ENCODE data around the gene HLA-DOB. TPM values are rescaled to one million over a fixed set of nuclear protein-coding genes. Genes with fewer than 3 reads are reported as not detected.

Gene HLA-DOB
- total and polyA plus RNA-seq, 2 of the 13 experiments (the other 11 are each of a cell fraction or from before 2014, with no cell fraction given), result not detected

DNA sequence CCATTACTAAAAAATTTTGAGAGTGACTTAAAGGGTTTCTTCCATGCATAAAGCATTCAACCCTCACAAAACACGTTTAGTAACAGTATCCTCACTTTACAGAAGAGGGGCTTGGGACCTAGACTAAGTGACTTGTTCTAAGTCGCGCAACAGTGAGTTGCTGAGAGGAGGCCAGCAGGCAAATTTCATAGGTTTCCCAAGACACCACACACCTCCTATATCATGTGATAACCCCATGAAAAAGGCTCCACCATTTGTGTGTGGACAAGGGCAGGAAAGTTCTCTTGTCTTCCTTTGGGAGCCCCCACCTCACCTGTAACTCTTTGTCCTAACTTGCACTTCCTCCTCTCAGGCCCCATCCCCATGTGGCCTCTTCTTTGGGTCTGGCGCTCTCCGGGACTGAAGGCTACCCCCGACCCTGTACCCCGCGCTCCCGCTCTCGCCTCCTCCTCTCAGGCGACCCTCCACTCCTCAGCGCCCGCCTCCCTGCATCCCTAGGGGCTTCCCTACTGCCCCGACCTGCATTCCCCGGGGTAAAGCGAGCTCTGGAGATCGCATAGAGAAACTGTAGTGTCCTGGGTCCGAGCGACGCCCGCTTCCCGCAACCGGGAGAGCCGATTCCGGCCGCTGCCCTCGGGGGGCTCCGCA, 26.7 kb upstream of the HLA-DOB start (continued):
- TF ChIP-seq, protein P1, sequence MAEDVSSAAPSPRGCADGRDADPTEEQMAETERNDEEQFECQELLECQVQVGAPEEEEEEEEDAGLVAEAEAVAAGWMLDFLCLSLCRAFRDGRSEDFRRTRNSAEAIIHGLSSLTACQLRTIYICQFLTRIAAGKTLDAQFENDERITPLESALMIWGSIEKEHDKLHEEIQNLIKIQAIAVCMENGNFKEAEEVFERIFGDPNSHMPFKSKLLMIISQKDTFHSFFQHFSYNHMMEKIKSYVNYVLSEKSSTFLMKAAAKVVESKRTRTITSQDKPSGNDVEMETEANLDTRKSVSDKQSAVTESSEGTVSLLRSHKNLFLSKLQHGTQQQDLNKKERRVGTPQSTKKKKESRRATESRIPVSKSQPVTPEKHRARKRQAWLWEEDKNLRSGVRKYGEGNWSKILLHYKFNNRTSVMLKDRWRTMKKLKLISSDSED (CRISPR knock-in tag; IDR thresholded peaks at IDR 0.05), result no peak
- TF ChIP-seq GATAD1 (CRISPR knock-in tag; IDR thresholded peaks at IDR 0.05), result no peak
- no peak for TF ChIP-seq ZNF451 (CRISPR knock-in tag; IDR thresholded peaks at IDR 0.05)
- 0 out of 2 replicates have a peak, but pooled peaks have one; percentile 37 for TF ChIP-seq ZFP41 (CRISPR knock-in tag; IDR thresholded peaks at IDR 0.05; ENCODE audit: borderline replicate concordance)
- no peak for TF ChIP-seq RBM39 (IDR thresholded peaks at IDR 0.05; ENCODE audit: low read depth, low read length, poor library complexity, severe bottlenecking)
- no peak for TF ChIP-seq KLF6 (CRISPR knock-in tag; IDR thresholded peaks at IDR 0.05)
- TF ChIP-seq, protein P2, sequence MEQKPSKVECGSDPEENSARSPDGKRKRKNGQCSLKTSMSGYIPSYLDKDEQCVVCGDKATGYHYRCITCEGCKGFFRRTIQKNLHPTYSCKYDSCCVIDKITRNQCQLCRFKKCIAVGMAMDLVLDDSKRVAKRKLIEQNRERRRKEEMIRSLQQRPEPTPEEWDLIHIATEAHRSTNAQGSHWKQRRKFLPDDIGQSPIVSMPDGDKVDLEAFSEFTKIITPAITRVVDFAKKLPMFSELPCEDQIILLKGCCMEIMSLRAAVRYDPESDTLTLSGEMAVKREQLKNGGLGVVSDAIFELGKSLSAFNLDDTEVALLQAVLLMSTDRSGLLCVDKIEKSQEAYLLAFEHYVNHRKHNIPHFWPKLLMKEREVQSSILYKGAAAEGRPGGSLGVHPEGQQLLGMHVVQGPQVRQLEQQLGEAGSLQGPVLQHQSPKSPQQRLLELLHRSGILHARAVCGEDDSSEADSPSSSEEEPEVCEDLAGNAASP (CRISPR knock-in tag; IDR thresholded peaks at IDR 0.05; ENCODE audit: borderline replicate concordance), result 0 out of 2 replicates have a peak, but pooled peaks have one; percentile 8
- TF ChIP-seq, protein P3, sequence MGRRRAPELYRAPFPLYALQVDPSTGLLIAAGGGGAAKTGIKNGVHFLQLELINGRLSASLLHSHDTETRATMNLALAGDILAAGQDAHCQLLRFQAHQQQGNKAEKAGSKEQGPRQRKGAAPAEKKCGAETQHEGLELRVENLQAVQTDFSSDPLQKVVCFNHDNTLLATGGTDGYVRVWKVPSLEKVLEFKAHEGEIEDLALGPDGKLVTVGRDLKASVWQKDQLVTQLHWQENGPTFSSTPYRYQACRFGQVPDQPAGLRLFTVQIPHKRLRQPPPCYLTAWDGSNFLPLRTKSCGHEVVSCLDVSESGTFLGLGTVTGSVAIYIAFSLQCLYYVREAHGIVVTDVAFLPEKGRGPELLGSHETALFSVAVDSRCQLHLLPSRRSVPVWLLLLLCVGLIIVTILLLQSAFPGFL (CRISPR knock-in tag; IDR thresholded peaks at IDR 0.05), result peak; percentile 14; the same call in 1 of the 2 replicates
- TF ChIP-seq, protein P4, sequence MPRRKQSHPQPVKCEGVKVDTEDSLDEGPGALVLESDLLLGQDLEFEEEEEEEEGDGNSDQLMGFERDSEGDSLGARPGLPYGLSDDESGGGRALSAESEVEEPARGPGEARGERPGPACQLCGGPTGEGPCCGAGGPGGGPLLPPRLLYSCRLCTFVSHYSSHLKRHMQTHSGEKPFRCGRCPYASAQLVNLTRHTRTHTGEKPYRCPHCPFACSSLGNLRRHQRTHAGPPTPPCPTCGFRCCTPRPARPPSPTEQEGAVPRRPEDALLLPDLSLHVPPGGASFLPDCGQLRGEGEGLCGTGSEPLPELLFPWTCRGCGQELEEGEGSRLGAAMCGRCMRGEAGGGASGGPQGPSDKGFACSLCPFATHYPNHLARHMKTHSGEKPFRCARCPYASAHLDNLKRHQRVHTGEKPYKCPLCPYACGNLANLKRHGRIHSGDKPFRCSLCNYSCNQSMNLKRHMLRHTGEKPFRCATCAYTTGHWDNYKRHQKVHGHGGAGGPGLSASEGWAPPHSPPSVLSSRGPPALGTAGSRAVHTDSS (CRISPR knock-in tag; conservative IDR thresholded peaks at IDR 0.05), result no peak
- no peak for TF ChIP-seq ZNF468 (CRISPR knock-in tag; IDR thresholded peaks at IDR 0.05)
- TF ChIP-seq ZNF605 (CRISPR knock-in tag; IDR thresholded peaks at IDR 0.05), result no peak
- no peak for TF ChIP-seq ZNF839 (CRISPR knock-in tag; IDR thresholded peaks at IDR 0.05; ENCODE audit: borderline replicate concordance)
- no peak for TF ChIP-seq ZNF232 (CRISPR knock-in tag; IDR thresholded peaks at IDR 0.05; ENCODE audit: borderline replicate concordance)
- no peak for TF ChIP-seq ZNF713 (CRISPR knock-in tag; IDR thresholded peaks at IDR 0.05)

Measured in HepG2 (cell line).